Stimulated activated CD8-positive, alpha-beta memory T cell treated with anti-CD3 and anti-CD28 coated beads, Interleukin-7, amount 100 ng/mL, for 24 hours (primary cell): ENCODE data around the gene ANKS3.
A peak's percentile ranks its signal among the peaks of the same experiment; 100 is the strongest.

Source experiments
- DNase-seq: peaks from one replicate; pipeline ENCODE4 v3.0.0-alpha.2; 2020; ENCODE audit warnings: low read depth

ANKS3 gene

DNA sequence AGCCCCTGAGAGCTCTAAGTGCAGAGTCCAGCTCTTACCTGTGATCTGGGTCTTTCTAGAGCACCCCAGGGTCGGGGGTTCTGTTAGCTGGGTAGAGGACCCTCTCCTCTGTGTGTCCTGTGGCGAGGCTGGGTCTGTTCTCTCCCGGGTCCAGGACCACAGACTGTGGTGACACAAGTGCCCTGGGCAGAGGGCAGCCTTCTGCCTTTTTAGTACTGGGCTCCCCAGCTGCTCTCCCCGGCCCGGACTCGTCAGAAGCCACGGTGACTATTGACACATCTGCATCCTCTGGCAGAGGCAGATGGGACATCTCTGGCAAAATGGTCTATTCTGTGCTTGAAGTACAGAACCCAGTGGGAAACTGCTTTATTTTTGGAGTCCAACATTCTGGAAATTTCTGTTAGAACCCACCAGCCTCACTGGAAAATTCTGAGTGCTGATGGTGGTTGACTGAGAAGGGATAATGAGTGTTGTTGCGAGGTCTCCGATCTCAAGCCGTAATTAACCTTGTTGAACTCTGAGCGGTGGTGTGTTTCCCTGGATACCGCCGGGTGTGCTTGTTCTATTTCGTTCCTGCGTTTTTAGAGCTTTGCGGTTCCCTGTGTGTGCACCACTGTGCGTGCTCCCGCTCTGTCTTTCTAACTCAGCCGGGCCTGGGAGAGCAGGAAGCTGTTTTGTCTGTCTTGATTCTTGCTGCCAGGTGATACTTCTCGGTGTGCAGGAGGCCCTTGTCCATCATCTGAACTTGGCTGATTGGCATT is 66.7 kb downstream of the ANKS3 start:
- no peak for DNase-seq

DNA sequence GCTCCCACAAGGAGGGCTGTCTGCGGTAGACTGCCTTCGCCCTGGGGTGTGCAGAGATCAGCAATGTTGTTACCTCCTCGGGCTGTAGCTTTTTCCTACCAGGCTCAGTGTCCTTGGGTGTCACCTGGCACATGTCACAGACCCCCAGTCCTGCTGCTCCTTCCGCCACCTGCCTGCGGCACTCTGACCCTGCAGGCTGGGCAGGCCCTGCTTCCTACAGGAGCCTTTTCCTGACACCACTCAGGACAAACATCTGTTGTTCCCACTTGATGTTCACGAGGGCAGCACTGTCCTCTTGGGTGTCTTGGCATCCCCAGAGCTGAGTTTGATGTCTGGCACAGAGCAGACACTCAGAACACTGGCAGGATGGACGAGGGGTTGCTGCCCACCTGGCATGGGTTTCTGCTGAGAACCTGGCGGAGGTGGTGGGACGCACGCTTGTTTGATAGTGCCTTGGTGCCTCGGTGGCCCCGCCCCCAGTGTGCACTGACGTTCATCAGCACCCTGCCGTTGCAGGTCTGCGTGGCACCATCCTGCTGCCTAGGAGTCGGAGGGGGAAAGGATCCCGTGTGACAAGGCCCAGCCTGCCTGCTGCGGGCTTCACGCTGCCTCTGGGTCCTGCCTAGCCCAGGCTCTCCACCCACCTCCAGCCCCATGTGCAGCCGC is 67.4 kb downstream of the ANKS3 start:
- no peak for DNase-seq

DNA sequence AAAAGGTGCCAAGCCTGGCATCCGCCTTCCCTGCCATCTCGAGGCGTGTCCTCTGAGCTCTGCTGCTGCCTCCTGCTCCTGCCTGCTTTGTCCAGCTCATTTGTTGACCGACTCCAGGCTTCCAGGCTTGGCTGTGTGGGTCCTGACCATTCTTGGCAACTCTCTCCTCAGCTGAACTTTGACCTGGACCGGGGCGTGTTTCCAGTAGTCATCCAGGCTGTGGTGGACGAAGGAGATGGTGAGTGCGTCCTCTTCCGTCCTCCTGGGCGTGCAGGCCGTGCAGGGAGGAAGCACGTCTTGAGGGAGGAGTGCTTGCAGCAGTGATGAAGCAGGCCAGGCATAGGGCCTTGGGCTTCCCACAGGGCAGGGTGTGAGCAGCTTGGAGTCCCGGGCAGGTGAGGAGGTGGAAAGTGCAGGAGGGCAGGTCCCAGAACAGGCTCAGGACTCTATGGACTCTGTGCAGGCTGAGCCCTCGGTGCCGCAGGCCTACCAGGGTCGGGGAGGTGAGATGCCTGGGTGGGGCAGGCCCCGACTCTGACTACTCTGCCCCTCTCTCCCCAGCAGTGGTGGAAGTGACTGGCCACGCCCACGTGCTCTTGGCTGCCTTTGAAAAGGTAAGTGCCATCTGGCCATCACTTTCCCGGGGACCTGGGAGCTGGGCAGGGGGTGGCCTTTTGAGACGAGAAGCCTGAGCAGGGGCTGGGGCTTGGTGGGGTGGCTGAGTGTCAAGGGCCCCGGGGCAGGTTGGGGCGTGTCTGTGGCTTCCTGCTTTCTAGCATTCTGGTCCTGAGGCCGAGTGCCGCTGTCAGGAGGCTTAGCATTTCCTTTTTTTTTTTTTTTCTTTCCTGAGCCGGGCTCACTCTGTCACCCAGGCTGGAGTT is 69.3 kb downstream of the ANKS3 start:
- DNase-seq, result peak; percentile 31

DNA sequence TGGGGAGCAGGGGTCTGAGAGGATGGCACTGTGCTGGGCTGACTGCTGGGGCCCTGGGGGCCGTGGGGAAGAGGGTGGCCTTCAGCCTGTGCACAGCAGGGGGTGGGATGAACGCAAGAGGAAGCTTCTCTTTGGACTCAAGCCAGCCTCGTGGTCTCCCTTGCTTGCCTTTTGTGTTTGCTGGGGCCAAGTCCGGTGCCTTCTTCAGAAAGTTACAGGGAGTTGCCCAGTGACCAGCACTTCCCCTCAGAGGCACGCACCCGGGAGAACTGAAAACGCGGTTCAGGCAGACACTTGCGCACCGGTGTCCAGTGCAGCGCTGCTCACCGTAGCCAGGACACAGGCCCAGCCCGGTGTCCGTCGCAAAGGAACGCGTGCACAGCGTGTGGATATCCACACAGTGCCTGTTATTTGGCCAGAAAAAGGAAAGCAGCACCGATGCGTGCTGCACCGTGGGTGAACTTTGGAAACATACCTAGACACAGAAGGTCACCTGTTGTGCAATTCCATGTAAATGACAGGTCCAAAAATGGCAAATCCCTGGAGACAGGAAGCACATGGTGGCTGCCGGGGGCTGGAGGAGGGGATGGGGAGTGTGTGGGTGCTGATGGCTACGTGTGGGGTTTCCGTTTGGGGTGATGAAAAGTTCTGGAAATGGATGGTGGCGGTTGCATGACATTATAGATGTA is 70.2 kb downstream of the ANKS3 start:
- no peak for DNase-seq

DNA sequence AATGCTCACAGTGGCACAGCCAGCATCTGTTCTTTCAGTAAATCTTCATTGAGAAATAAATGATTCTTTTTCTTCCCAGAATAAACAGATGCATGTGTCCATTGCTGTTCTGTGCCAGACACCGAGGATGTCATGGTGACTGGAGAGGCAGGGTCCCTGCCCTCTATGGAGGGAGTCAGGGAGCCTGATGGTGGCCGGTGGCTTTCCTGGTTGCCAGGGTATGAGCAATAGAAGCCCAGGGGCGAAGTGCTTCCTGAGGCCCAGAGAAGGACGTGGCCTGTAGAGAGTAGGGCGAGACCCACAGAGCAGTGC is 70.7 kb downstream of the ANKS3 start:
- DNase-seq, result no peak

DNA sequence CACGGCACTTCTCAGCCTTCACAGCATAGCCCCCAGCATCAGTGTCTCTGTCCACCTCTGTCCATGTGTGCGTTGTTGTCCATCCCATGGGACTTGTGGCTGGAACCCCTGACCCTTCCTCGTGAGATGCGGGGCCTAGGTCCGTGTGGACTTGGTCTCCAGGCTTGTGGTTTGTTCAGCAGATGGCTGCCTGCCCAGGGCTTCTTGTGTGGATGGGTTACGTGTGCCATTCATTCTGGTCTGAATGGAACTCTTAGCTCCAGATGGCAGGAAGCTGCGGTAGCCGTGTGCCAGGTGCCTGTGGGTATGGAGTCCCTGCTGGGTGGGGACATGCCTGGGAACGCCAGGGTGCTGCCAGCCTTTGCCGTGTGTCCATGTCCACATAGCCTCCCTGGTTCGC is 72.4 kb downstream of the ANKS3 start:
- no peak for DNase-seq

DNA sequence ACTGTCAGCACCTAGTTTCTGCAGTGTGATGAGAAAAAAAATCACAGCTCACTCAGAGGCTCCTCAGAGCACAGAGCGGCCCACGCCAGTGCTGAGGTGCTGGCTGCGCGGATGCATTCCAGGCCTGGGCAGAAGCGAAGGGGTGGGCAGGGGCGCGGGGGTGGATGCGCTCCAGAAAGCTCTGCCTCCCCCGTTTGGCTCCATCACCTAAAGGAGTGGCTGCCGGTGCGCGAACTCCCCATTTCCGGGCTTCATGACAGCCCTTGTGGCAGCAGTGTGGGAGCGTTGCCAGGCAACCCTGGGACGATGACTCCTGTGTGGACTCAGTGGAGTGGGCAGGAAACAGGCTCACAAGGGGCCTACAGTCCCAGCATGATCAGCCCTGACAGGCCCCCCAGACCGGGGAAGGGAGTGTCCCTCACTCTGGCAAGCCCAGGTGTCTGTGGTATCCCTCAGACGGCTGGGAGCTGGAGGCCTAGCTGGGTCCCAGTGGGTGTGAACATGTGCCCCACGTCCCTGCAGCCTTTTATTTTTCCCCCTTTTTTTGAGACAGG is 73.5 kb downstream of the ANKS3 start:
- peak; percentile 48 for DNase-seq

DNA sequence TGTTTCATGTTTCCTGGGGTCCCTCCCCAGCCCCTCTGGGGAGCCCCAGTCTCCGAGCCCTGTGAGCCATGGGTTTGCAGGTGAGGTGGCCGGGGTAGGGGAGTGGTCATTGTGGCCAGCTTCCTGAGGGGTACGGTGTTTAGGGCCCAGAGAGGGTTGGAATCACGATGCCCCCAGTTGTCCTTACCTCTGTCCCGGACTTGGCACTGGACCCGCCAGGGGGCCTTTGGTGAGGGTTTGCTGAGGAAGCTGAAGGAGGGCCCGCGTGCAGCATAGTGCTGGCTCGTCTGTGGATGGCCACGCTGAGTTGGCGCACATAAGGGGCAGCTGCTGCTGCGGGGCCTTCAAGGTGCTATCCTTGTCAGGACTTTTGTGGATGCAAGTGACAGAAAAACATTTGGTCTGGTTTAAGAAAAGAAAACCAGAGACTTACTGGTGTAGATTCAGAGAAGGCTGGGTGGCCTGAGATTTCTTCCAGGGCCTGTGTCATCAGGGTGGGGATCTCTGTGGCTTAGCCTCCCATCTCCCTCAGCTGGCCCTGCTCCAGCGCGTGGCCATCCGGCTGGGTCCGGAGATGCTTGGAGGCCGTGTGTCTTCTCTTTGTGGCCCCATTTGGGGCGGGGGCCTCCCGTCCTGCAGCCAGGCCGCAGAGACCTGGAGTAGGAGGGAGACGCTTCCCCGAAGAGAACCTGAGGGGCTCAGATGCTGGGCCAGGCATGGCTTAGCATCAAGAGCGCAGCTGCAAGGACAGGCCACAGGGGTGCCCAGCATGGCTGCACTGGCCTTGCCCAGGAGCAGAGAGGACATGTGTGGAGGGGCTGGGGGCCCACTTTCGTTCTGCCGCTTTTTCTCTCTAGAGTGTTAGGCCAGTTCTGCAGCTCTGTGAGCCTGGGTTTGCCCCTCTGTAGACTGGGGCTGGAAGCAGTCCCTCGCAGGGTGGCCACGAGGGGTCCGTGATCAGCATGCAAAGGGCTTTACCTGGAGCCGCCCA is 74.4 kb downstream of the ANKS3 start:
- no peak for DNase-seq

DNA sequence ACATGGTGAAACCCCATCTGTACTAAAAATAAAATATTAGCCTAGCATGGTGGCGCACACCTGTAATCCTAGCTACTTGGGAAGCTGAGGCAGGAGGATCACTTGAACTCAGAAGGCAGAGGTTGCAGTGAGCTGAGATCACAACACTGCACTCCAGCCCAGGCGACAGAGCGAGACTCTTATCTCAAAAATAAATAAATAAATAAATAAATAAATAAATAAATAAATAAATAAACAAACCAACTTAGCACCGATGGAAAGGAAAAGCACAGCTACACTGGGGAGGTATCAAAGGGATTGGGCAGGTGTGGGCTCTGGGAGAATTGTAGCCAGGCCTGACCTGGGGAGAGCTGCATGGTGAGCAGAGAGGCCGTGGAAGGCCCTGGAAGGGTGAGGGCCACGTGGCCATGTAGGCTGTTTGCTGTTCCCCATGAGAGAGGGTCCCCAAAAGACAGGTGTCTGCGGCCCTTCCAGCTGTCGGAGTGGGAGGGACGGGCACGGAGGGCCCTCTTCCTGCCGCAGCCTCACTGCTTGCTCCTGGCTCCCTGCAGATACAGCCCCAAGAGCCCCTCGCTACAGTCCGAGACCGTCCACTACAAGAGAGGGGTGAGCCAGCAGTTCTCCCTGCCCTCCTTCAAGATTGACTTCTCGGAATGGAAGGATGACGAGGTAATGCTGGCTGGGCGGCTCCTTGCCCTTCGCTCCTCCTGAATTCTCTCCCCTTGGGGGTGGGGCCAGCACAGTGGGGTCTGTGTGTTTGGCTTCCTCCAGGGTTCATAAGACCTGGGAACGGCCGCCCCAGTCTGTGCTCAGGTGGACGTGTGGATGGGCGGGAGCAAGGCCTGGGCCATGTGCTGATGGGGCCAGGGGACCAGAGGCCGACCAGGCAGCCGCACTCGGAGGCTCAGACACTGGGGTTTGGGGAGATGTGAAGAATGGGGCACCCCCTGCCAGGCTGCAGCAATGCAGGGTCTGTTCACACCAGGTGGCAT is 77.1 kb downstream of the ANKS3 start:
- DNase-seq, result no peak

DNA sequence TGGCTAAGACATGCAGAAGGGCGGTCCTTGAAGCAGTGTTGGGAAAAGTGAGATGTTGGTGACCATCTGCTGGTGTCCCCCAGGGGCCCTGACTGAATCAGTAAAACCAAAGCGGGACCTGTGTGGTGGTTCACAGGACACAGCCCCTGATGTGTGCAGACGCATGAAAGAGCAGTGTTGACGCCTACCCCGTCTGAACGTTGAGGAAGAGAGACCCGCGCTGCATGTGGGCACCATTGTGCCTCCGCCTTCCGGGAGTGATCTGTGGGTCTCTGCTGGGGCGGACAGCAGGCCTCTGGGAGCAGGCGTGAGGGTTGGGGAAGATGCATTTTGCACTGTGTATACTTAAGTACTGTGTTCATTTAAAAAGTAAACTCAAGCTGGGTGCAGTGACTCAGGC is 77.8 kb downstream of the ANKS3 start:
- no peak for DNase-seq

DNA sequence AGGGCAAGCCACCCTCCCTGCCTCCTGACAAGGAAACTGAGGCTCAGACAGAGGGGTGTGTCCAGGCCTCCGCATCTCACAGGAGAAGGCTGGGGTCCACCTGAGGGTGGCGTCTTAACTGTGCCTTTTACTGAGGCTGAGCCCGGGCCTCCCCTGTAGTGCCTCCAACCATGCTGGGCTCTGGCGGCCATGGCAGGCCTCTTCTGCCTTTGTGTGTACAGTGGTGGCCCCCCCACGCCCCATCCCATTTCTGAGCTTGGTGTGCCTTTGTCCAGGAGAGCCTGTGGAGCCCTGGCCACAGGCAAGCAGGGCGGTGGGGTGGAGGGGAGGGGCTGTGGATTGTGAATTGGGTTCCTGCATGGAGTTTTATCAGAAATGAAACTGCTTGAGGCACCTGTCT is 78.3 kb downstream of the ANKS3 start:
- DNase-seq, result no peak

DNA sequence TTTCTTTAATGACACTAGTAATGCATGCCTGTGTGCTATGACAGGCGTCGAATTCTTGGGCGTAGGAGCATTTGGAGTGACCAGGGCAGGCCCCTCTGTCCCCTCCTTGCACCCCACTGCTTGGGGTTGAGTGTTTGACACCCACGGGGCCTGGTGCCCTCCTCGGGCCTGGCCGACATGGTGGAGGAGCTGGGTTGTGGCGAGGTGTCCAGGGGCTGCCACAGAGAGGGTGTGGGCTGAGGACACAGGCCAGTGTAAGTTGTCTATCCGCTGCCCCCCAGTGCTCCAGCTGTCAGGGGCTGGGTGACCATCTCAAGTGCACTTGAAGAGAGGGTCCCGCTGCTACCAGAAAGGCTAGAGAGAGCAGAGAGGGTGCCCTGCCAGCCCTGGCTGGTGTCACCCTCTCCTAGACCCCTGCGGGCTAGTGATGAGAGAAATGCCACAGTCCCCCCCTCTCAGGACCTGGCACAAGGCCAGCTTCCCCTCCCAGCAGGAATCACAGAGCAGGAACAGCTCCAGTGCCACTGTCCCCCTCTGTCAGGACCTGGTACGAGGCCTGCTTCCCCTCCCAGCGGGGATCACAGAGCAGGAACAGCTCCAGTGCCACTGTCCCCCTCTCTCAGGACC is 79.0 kb downstream of the ANKS3 start:
- DNase-seq, result no peak

DNA sequence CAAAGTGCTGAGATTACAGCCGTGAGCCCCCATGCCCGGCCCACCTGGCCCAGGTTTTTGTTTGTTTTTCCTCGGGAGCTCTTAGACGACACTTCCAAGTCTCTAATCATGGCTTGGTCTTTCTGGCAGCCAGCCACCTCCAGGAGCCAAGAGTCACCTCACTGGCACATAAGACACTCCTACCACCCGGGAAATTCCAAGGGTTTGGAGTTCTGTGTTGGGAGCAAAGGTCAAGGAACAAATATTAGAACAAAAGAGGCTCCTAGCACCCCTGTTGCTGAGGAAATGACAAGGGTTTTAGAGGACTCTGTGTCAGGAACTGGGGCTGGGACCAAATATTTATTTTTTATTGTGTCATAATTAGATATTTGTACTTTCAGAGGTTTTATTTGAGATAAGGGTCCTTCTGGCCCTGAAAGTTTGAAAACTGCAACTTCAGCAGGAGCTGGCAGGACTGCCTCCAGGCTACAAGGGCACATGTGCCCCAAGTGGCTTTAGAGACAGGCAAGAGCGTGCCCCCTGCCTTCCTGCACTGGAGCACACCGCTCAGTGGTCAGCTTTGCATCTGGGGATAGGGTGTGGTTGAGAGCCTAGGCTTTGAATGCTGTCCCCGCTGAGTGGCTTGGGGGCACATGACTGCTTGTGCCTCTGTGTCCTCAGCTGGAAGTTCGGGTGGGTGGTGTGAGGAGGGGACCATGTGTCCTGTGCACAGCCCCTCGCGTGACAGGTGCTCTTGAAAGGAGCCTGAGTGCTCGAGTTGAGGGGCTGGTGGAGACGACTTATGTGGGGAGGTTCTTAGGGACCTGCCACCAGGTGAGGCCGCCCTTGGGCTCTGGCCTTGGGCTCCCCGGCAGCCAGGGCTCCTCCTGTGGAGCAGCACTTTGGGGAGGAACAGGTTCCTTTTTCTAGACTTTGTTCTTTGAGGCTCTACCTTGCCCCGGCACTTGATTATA is 79.8 kb downstream of the ANKS3 start:
- no peak for DNase-seq

DNA sequence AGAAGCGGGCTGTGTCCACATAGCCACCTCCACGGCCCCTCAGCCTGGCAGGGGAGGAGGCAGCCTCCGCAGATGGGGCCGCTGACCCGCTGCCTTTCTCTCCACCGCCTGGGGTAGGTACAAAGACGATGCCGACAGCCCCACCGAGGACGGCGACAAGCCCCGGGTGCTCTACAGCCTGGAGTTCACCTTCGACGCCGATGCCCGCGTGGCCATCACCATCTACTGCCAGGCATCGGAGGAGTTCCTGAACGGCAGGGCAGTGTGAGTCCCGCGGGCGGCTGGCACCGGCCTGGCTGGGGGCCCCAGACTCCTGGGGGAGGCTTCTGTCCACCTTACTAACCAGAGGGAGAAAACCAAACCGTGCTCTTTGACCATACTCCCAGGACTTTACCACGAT is 81.5 kb downstream of the ANKS3 start:
- no peak for DNase-seq

DNA sequence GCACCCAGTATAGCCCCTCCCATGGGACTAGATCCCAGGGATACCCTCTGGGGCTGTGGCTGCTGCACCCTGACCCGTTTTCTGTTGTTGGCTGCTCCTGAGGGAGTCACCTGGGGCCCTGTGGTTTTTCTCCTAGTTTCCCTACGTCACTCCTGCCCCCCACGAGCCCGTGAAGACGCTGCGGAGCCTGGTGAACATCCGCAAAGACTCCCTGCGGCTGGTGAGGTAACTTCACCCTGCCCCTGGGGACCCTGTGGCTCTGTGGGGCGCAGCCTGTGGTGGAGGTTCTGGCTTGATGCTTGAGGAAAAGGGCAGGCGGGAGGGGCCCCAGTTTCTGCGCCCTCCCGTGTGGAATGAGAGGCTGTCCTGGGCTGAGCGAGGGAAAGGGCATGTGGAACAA is 82.2 kb downstream of the ANKS3 start:
- DNase-seq, result no peak

DNA sequence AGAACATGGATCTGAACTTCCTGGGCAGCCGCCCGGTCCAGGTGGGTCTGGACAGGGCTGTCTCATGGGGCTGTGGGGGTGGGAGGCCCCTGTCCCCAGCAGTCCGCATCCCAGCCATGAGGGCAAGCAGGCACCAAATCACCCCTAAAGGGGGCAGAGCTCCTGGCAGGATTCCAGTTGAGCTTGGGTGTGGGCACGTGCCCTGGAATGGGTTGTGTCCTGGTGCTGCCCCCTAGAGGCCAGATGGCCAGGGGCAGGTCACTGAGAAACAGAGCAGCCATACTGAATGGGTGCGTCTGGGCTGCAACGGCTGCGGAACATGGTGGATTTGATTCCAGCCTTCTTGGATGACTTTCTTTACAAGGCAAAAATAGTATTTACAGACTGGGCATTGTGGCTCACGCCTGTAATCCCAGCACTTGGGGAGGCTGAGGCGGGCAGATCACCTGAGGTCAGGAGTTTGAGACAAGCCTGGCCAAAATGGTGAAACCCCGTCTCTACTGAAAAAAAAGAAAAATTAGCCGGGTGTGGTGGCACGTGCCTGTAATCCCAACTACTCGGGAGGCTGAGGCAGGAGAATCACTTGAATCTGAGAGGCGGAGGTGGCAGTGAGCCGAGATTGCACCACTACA is 83.5 kb downstream of the ANKS3 start:
- DNase-seq, result peak; percentile 64

DNA sequence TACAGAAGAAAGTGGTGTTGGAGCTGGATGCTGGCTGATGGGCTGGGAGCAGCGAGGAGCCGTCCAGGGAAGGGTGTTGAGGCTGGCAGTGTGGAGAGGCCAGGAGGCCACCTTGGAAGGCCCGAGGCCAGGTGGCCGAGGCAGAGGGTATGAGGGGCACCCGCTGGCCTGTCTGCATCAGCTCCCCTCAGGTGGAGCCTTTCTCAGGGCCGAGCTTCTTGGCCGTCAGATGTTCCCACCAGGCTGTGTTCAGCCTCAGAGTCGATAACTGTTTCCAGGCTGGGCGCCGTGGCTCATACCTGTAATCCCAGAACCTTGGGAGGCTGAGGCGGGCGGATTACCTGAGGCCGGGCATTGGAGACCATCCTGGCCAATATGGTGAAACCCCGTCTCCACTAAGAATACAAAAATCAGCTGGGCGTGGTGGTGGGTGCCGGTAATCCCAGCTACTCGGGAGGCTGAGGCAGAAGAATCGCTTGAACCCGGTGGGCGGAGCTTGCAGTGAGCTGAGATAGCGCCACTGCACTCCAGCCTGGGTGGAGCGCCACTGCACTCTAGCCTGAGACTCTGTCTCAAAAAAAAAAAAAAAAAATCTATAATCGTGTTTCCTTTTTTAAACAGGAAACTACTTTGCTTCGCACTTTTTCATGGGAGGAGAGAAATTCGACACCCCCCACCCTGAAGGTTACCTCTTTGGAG is 84.2 kb downstream of the ANKS3 start:
- no peak for DNase-seq
